Activated CD4-positive, alpha-beta T cell treated with anti-CD3 and anti-CD28 coated beads, Interleukin-2, amount 10 ng/mL, durations not matched to agents 7 days and 5 days (primary cell): ENCODE results near the gene ZFP36L2. TPM values are rescaled to one million over a fixed set of nuclear protein-coding genes. Genes with fewer than 3 reads are reported as not detected.

ENCODE experiments used
- CTCF ChIA-PET: fragments of 350-600 bp; sonication (Branson Sonifier 250); formaldehyde crosslinking; loops from one replicate; lab custom pipeline; 2021; ENCODE audit warnings: antibody characterized with exemption; lab: Charles Lee
- POLR2A ChIA-PET: fragments of 350-600 bp; sonication (Branson Sonifier 250); formaldehyde crosslinking; loops from one replicate; lab custom pipeline; 2021; ENCODE audit warnings: antibody characterized with exemption; lab: Charles Lee
- DNase-seq: peaks from one replicate; pipeline ENCODE4 v3.0.0-alpha.2; 2020
- H3K27ac Mint-ChIP-seq: one replicate; pipeline ENCODE4 v1.8.0; 2021; ENCODE audit warnings: mild to moderate bottlenecking, moderate library complexity, mixed read lengths
- H3K27me3 Mint-ChIP-seq: one replicate; pipeline ENCODE4 v1.8.0; 2021; ENCODE audit warnings: mixed read lengths
- H3K36me3 Mint-ChIP-seq: one replicate; pipeline ENCODE4 v1.8.0; 2021; ENCODE audit warnings: low read depth, mixed read lengths
- H3K4me1 Mint-ChIP-seq: one replicate; pipeline ENCODE4 v1.8.0; 2021; ENCODE audit warnings: mixed read lengths
- H3K4me3 Mint-ChIP-seq: one replicate; pipeline ENCODE4 v1.8.0; 2021; ENCODE audit warnings: mild to moderate bottlenecking, moderate library complexity, mixed read lengths
- H3K9me3 Mint-ChIP-seq: one replicate; pipeline ENCODE4 v1.8.0; 2021; ENCODE audit warnings: mixed read lengths
- total RNA-seq, 2 experiments: library from RNA; stranded (reverse); gene quantifications; one replicate each; pipeline ENCODE4 v1.2.3, GENCODE V29; 2021

Gene ZFP36L2
- total RNA-seq, 2 experiments from 2014 or later, result 210 to 228 TPM

GRCh38 chr2:43220760-43221123 is 5.7 kb downstream of the ZFP36L2 start:
- H3K4me1 Mint-ChIP-seq, result peaks cover 47% of the 10 kb centered on the region
- ChIA-PET CTCF (interaction anchor here (29.8 kb wide), 1 partner anchor 88 kb away, joined by 525 read pairs; no protein-coding TSS in a partner anchor), POLR2A (interaction anchor here (1.3 kb wide), 1 partner anchor 81 kb away, joined by 5 read pairs; no protein-coding TSS in a partner anchor)
- H3K4me3 Mint-ChIP-seq, result peak overlapping the region; percentile 100
- peak overlapping the region; percentile 97 for H3K27ac Mint-ChIP-seq
- no peak for DNase-seq
- H3K9me3 Mint-ChIP-seq, result no peaks in the 10 kb centered on the region
- H3K27me3 Mint-ChIP-seq, result peaks cover 3% of the 10 kb centered on the region
- peaks cover 52% of the 10 kb centered on the region for H3K36me3 Mint-ChIP-seq

- Mint-ChIP-seq H3K27ac (peak overlapping the region; percentile 97), H3K9me3 (no peaks in the 10 kb centered on the region), H3K27me3 (peaks cover 3% of the 10 kb centered on the region), H3K36me3 (peaks cover 49% of the 10 kb centered on the region), H3K4me3 (peak overlapping the region; percentile 100), H3K4me1 (peaks cover 48% of the 10 kb centered on the region)
- DNase-seq, result no peak
- ChIA-PET CTCF (interaction anchor here (1.1 to 29.8 kb wide), 4 partner anchors 9 to 88 kb away, joined by 3 to 525 read pairs (median 4); no protein-coding TSS in a partner anchor), POLR2A (interaction anchor here (0.6 to 1.3 kb wide), 3 partner anchors 25 to 80 kb away, joined by 4 to 5 read pairs (median 5); no protein-coding TSS in a partner anchor)
Observed at GRCh38 chr2:43220229-43220751, 6.1 kb downstream of the ZFP36L2 start.

GRCh38 chr2:43219383-43220228 is 6.8 kb downstream of the ZFP36L2 start:
- DNase-seq, result peak; percentile 92
- ChIA-PET CTCF (interaction anchor here (1.1 to 29.8 kb wide), 5 partner anchors 9 to 87 kb away, joined by 3 to 525 read pairs (median 4); no protein-coding TSS in a partner anchor), POLR2A (interaction anchor here (0.6 kb wide), 2 partner anchors 25 to 44 kb away, joined by 4 to 5 read pairs; no protein-coding TSS in a partner anchor)
- Mint-ChIP-seq H3K27me3 (peaks cover 3% of the 10 kb centered on the region), H3K4me1 (peaks cover 48% of the 10 kb centered on the region), H3K4me3 (peak overlapping the region; percentile 100), H3K27ac (peak overlapping the region; percentile 97), H3K36me3 (peaks cover 44% of the 10 kb centered on the region), H3K9me3 (no peaks in the 10 kb centered on the region)

GRCh38 chr2:43218702-43219382 is 7.6 kb downstream of the ZFP36L2 start:
- Mint-ChIP-seq H3K4me3 (peak overlapping the region; percentile 100), H3K27ac (peak overlapping the region; percentile 97), H3K27me3 (no peaks in the 10 kb centered on the region), H3K4me1 (peaks cover 50% of the 10 kb centered on the region), H3K36me3 (peaks cover 36% of the 10 kb centered on the region), H3K9me3 (no peaks in the 10 kb centered on the region)
- POLR2A ChIA-PET, result no interaction called here
- DNase-seq, result peak; percentile 92
- CTCF ChIA-PET, result interaction anchor here (0.8 to 29.8 kb wide), 9 partner anchors 9 to 86 kb away, joined by 3 to 525 read pairs (median 3); no protein-coding TSS in a partner anchor

DNA sequence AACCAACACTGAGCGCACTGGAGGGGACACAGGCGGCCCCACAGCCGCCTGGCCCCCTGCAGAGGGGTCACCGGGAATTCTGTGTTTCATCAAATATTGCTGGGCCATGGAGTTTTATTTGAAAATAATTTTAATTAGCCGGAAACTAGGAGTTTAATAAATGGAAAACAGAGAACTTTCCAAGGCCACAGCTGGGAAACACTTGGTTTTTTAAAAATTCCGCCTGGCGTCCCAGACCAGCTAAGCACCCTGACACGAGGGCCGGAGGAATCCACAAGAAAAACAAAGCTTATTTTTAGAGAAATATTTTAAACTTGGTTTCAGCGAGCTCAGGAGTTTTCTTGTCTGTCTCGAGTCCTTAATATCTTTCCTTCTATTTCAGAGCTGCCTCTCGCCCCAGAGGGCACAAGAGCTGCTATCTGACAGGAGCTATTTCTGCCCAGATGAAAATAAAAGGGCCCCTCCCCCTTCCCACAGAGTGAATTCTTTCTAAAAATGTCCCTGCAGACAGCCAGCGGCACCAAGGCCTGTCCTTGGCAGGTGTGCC is 8.2 kb downstream of the ZFP36L2 start:
- ChIA-PET CTCF (interaction anchor here (0.8 to 29.8 kb wide), 9 partner anchors 9 to 145 kb away, joined by 3 to 525 read pairs (median 3); no protein-coding TSS in a partner anchor), POLR2A (interaction anchor here (0.6 kb wide), 1 partner anchor 15 kb away, joined by 3 read pairs; no protein-coding TSS in a partner anchor)
- Mint-ChIP-seq H3K9me3 (no peaks in the 10 kb centered on the region), H3K4me1 (peaks cover 50% of the 10 kb centered on the region), H3K27ac (peak overlapping the region; percentile 97), H3K36me3 (peaks cover 30% of the 10 kb centered on the region), H3K27me3 (no peaks in the 10 kb centered on the region), H3K4me3 (peak overlapping the region; percentile 100)
- no peak for DNase-seq

DNA sequence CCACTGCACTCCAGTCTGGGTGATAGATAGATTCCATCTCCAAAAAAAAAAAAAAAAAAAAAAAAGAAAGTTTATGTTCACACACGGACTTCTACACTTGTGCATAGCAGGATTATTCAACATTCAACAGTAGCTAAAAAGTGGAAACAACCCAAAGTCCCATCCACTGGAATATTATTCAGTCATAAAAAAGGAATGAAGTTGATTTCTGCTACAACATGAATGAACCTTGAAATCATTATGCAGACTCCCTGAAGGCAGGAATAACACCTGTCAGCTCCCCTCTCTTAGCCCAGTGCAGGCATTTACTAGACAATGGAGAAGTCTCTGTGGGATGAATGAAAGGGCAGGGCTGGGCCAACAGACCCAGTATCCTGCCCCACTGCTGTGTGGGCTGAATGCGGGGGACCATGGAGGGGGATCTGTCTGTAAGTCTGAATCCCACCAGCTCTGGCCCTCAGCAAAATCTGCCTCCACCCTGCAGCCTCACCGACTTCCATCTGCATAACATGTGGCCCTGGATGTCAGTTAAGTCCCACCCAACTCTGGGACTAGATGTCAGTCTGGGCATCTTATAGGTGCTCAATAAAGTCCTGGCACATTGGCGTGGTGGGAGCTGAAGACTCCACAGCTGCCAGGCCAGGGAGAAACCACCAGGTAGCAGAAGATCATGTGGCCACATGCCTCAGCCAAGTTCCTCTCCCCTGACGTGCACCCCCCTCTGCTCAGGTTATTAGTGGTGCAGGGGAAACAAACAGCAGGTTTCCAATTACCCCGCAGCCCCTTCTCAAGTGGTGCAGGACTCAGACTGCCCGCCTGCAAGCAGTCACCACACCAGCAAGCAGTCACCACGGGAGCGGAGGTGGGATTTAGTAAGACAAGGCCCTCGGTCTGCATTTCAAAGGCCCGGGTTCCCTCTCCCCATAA is 8.9 kb downstream of the ZFP36L2 start:
- Mint-ChIP-seq H3K36me3 (peaks cover 26% of the 10 kb centered on the region), H3K27me3 (no peaks in the 10 kb centered on the region), H3K27ac (peak overlapping the region; percentile 97), H3K9me3 (no peaks in the 10 kb centered on the region), H3K4me3 (no peak overlapping the region), H3K4me1 (peaks cover 54% of the 10 kb centered on the region)
- POLR2A ChIA-PET, result interaction anchor here (0.6 kb wide), 1 partner anchor 14 kb away, joined by 3 read pairs; no protein-coding TSS in a partner anchor
- CTCF ChIA-PET, result interaction anchor here (0.9 to 29.8 kb wide), 10 partner anchors 8 to 144 kb away, joined by 3 to 525 read pairs (median 4); no protein-coding TSS in a partner anchor
- no peak for DNase-seq

DNA sequence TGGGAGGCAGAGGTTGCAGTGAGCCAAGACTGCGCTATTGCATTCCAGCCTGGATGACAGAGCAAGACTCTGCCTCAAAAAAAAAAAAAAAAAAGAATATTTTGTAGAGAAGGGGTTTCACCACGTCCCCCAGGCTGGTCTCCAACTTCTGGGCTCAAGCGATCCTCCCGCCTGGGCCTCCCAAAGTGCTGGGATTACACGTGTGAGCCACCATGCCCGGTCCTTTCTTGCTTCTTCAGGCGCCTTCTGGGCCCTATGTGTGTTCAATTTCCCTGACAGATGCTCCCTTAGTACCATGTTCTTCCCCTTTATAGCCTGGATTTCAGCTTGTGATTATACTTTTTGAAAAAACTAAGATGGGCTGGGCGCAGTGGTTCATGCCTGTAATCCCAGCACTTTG is 9.8 kb downstream of the ZFP36L2 start:
- Mint-ChIP-seq H3K4me1 (peaks cover 55% of the 10 kb centered on the region), H3K36me3 (peaks cover 18% of the 10 kb centered on the region), H3K27ac (peak overlapping the region; percentile 28), H3K9me3 (no peaks in the 10 kb centered on the region), H3K27me3 (no peaks in the 10 kb centered on the region), H3K4me3 (no peak overlapping the region)
- ChIA-PET POLR2A (no interaction called here), CTCF (interaction anchor here (0.9 to 29.8 kb wide), 7 partner anchors 8 to 84 kb away, joined by 3 to 525 read pairs (median 5); no protein-coding TSS in a partner anchor)
- no peak for DNase-seq

DNA sequence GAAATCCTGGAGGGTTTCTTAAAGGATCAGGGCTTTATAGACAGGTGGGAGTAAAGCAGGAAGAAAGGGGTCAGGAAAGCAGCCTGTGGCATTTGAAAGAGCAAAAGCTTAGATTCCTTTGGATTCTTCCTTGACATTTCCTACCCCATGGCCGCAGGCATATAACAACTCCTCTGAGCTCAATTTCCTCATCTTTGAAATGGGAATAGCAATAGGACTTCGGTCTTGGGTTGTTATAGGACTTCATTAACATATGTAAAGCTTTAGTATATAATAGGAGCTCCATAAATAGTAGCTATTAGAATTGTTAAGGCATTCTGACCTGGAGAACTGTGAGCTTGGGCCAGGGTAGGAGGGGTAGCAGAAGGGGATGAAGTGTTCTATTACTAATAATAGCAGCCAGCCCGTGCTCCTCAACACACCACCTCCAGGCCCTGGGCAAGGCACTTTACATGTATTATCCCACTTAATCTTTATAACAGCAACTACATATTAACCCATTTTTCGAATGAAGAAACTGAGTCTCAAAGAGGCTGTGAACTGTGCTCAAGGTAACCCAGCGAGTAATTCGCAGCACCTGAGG is 10.6 kb downstream of the ZFP36L2 start:
- Mint-ChIP-seq H3K27me3 (no peaks in the 10 kb centered on the region), H3K4me3 (no peak overlapping the region), H3K9me3 (no peaks in the 10 kb centered on the region), H3K4me1 (peaks cover 60% of the 10 kb centered on the region), H3K27ac (no peak overlapping the region), H3K36me3 (peaks cover 9% of the 10 kb centered on the region)
- DNase-seq, result no peak
- CTCF ChIA-PET, result interaction anchor here (0.6 to 29.8 kb wide), 9 partner anchors 9 to 83 kb away, joined by 3 to 525 read pairs (median 5); no protein-coding TSS in a partner anchor
- POLR2A ChIA-PET, result no interaction called here

DNA sequence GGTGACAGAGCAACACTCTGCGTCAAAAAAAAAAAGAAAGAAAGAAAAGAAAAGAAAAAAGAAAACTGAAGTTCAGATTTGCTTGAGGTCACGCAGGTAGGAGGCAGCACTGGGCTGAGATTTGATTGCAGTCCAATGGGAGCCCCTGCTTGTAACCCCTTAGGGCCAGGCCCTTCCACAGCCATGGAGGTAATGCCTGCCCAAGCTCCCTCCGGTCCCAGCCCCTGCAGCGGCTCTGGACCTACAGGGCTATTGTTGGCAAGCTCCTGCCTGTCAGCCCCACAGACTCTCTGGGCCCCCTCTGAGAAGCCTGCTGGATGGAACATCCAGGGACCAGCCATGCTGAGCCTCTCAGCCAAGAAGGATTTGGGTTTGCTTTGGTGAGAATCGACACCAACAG is 12.2 kb downstream of the ZFP36L2 start:
- DNase-seq, result no peak
- CTCF ChIA-PET, result interaction anchor here (1.0 to 29.8 kb wide), 4 partner anchors 9 to 82 kb away, joined by 3 to 525 read pairs (median 4); no protein-coding TSS in a partner anchor
- POLR2A ChIA-PET, result no interaction called here
- Mint-ChIP-seq H3K27ac (no peak overlapping the region), H3K4me3 (no peak overlapping the region), H3K27me3 (no peaks in the 10 kb centered on the region), H3K9me3 (no peaks in the 10 kb centered on the region), H3K36me3 (peaks cover 3% of the 10 kb centered on the region), H3K4me1 (peaks cover 61% of the 10 kb centered on the region)

- ChIA-PET CTCF (interaction anchor here (0.6 to 29.8 kb wide), 5 partner anchors 9 to 204 kb away, joined by 3 to 525 read pairs (median 5); no protein-coding TSS in a partner anchor), POLR2A (interaction anchor here (0.5 kb wide), 1 partner anchor 9 kb away, joined by 3 read pairs; no protein-coding TSS in a partner anchor)
- Mint-ChIP-seq H3K4me3 (no peak overlapping the region), H3K27me3 (no peaks in the 10 kb centered on the region), H3K4me1 (peaks cover 53% of the 10 kb centered on the region), H3K9me3 (no peaks in the 10 kb centered on the region), H3K27ac (peak overlapping the region; percentile 60), H3K36me3 (peaks cover 3% of the 10 kb centered on the region)
- DNase-seq, result no peak
Observed at GRCh38 chr2:43212931-43213330, 13.5 kb downstream of the ZFP36L2 start.
